Gastroesophageal sphincter (tissue), 3 donors: Measurements from ENCODE around the gene FARS2.

Source experiments
- EP300 ChIP-seq: sonication (generic); formaldehyde crosslinking; IDR thresholded peaks from one replicate; pipeline ENCODE4 v1.6.1; 2017; ENCODE audit warnings: antibody characterized with exemption, mild to moderate bottlenecking
- POLR2A ChIP-seq, 2 donors: fragments of 450-650 bp; IDR thresholded peaks; one replicate each; pipeline ENCODE4 v1.6.1; 2017; ENCODE audit warnings: antibody characterized with exemption in 2 of 2, mild to moderate bottlenecking in 2 of 2, moderate library complexity in 1 of 2
- POLR2AphosphoS5 ChIP-seq: sonication (generic); formaldehyde crosslinking; IDR thresholded peaks from one replicate; pipeline ENCODE4 v1.6.1; 2017; ENCODE audit warnings: antibody characterized with exemption
- TF ChIP-seq, protein P1 (sequence below), 4 experiments: fragments of 200-600 bp in 2 of 4; fragments of 450-650 bp in 2 of 4; sonication (generic) in 1 of 4; IDR thresholded peaks; one replicate each; pipeline ENCODE4 v1.5.1; 2017 to 2019; ENCODE audit warnings: antibody characterized with exemption in 4 of 4, mild to moderate bottlenecking in 2 of 4, moderate library complexity in 2 of 4

DNA sequence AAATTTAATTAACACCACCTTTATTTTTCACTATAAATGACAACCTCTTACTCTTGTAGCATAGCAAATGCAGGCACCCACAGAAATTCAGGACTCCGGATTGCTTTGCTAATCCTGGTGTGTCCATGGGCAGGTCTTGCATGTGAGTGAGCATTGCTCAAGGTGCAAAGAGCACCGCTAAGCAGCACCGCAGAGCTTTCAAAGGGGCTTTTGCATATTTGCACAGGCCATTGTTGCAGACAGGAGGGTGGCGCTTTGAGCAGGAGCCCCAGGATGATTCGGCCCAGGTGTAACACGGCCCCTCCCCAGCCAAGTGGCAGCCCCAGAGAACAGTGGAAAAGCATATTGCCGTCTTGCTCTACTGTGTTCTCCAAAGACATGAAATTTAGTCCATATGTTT is 452.2 kb downstream of the FARS2 start:
- TF ChIP-seq EP300 (no peak), POLR2A (IDR thresholded peaks at IDR 0.05) (no peak), POLR2AphosphoS5 (no peak)
- TF ChIP-seq, protein P1, sequence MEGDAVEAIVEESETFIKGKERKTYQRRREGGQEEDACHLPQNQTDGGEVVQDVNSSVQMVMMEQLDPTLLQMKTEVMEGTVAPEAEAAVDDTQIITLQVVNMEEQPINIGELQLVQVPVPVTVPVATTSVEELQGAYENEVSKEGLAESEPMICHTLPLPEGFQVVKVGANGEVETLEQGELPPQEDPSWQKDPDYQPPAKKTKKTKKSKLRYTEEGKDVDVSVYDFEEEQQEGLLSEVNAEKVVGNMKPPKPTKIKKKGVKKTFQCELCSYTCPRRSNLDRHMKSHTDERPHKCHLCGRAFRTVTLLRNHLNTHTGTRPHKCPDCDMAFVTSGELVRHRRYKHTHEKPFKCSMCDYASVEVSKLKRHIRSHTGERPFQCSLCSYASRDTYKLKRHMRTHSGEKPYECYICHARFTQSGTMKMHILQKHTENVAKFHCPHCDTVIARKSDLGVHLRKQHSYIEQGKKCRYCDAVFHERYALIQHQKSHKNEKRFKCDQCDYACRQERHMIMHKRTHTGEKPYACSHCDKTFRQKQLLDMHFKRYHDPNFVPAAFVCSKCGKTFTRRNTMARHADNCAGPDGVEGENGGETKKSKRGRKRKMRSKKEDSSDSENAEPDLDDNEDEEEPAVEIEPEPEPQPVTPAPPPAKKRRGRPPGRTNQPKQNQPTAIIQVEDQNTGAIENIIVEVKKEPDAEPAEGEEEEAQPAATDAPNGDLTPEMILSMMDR (IDR thresholded peaks at IDR 0.05): no peak
